GM10847 (cell line): ENCODE results near the gene SYT10.

Experiments
- POLR2A ChIP-seq: IDR thresholded peaks from 2 replicates; pipeline ENCODE4 v1.6.1; 2011; ENCODE audit not compliant: insufficient read length; ENCODE audit errors: extremely low read depth

SYT10 gene, protein sequence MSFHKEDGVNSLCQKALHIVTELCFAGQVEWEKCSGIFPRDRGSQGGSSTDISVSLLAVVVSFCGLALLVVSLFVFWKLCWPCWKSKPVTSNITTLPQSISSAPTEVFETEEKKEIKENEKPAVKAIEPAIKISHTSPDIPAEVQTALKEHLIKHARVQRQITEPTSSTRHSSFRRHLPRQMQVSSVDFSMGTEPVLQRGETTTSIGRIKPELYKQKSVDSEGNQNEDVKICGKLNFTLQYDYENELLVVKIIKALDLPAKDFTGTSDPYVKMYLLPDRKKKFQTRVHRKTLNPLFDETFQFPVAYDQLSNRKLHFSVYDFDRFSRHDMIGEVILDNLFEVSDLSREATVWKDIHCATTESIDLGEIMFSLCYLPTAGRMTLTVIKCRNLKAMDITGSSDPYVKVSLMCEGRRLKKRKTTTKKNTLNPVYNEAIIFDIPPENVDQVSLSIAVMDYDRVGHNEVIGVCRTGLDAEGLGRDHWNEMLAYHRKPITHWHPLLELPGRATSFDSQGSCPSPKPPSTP

DNA sequence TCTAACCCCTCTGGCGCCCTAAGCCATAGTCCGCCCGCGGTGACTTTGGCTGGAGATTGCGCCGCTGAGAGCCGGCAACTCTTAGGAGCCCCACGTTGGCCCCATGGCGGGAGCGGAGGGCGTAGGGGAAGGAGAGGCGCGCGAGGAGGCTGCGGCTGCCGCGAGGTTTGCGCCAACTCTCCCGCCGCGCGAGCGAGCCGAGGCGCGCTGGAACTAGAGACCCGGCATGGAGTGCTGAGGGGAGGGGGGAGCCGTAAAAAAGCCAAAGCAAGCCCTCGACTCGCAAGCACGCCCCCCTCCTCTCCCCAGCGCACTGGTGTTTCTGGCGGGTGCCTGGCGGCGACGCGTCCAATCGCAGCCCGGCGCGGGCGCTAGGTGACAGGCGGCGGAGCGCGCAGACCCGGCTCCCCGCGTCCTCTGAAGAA lies at the start of gene SYT10:
Gene SYT10 (minus strand): TSS at position 233 of the 425 bp plus-strand sequence. CDS start 297 bp downstream, outside the sequence.
- TF ChIP-seq POLR2A = no peak

DNA sequence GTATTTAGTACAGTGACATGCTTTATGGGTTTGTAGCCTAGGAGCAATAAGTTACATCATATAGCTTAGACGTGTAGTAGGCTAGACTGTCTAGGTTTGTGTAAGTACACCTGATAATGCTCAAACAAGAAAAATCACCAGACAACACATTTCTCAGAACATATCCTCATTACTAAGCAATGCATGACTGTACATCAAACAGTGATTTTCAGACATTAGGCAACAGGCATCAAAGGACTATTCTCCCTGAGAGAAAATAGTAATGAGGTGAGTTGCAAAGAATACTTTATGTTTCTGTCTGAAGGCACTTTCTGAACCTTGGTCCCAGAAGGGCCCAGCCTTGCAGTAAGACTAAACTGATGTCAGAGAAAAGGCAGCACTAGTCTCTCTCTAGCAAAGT lies 48.4 kb upstream of the SYT10 start:
- no peak for TF ChIP-seq POLR2A

DNA sequence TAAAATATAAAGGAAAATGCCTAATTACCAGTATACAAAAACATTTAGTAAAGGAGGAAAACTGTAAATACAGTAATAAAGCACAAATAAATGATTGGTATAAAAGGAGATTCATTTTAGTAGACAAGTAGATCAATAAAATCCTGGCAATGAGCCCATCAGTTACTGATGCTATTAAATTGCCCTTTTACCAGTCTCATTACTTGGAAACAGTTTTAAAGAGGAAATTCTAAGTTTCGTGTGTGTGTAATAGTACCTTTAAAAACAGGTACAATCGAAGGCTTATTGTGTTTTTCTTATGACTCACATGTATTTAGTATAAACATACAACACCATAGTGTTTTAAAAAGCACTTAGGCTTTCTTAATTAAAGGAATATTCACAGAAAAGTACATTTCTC lies 46.4 kb upstream of the SYT10 start:
- TF ChIP-seq POLR2A = no peak

DNA sequence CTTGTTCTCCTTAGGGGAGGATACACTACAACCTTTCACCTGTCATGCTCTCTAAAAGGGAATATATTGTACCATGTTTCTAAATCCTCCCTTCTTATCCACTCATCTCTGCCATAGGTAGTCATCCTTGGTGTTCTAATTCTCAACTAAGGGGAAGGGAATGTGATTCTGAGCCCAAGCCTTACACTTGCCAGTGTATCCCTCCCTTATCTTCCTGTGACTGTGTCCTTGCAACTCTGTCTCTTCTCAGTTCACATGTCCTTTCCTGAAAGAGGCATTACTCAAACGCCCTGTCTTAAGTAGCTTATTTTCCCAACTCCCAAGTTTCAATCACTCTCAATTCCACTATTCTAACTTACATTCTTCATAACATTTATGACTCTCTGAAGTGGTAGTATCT lies 44.5 kb upstream of the SYT10 start:
- TF ChIP-seq POLR2A = no peak

DNA sequence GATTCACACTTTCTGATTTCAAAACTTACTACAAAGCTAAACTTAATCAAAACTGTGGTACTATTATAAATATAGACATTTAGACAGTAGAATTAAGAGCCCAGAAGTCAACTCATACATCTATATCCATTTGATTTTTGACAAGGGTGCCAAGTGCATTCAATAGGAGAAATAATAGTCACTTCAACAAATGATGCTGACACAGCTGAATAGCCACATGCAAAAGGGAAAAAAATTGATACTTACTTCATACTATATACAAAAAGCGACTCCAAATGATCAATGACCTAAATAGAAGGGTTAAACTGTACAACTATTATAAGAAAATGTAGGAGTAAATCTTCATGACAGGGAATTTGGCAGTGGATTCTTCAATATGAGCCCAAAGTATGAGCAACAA lies 40.7 kb upstream of the SYT10 start:
- no peak for TF ChIP-seq POLR2A

DNA sequence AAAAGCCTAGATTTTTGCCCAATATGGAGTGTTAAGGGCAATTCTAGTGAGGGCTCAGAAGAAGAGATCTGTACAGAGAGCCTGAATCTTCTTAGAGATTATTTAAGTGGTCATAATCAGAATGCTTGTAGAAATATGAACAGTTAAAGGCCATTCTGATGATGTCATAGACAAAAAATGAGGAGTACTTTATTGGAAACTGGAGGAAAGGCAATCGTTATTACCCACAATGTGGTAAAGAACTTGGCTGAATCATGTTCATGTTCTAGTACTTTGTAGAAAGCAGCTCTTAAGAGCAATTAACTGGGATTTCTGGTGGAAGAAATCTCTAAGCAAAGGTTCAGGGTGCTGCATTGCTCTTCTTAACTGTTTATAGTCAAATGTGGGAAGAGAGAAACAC lies 36.4 kb upstream of the SYT10 start:
- TF ChIP-seq POLR2A = no peak

DNA sequence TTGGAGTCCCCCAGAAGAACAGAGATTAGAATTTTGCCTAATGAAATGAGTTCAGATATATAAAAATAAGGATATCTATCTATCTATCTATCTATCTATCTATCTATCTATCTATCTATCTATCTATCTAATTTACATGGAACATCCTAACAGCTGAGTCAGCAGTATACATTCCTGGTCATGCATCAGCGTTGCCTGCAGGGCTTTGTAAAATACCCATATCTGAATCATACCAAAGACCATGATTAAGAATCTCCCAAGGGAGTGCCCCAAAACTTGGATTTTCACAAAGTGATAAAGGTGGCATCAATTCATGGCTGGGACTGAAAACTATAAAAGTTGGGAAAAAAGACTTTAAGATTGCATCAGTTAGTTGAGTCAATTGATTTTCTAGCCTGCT lies 32.7 kb upstream of the SYT10 start:
- no peak for TF ChIP-seq POLR2A

DNA sequence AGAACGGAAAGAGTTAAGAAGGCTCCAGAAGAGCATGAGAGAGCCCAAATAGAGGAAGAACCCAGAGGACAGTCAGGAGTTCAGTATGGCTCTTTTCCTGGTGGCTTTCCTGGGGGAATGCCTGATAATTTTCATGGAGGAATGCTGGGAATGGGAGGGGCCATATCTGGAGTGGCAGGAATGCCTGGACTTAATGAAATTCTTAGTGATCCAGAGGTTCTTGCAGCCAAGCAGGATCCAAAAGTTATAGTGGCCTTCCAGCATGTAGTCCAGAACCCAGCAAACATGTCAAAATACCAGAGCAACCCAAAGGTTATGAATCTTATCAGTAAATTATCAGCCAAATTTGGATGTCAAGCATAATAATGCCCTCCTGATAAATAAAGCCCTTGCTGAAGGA lies 15.5 kb upstream of the SYT10 start:
- no peak for TF ChIP-seq POLR2A

DNA sequence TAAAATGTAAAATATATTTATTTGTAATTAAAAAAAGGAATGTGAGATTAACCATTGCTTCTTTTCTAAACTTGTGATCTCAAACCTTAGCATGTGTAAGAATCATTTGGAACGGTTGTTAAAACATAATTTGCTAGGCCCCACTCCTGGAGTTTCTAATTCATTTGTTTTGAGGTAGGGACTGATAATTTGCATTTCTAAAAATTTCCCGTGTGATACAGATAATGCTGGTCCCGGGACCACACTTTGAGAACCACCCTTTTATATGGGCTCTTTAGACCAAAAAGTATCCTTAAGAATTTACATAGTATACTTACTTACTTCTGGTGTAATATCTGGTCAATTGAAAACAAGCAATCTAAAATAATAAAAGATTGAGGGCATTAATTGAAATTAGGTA lies 10.9 kb upstream of the SYT10 start:
- TF ChIP-seq POLR2A = no peak

DNA sequence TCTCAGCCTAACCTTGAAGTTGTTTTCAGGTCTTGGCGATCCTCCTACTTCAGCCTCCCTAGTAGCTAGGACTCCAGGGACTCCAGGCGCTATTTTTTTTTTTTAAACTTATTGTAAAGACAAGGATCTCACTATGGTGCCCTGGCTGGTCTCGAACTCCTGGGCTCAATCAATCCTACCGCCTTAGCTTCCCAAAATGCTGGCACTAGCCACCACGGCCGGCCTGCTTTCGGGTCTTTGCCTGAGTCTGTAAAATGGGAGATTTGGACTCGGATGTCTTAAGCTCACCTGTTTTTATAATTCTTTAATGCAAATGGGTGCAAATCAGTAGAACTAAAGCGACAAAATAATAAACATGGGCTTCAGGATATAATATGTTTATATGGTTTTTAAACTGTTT lies 858 bp upstream of the SYT10 start:
- TF ChIP-seq POLR2A = no peak

DNA sequence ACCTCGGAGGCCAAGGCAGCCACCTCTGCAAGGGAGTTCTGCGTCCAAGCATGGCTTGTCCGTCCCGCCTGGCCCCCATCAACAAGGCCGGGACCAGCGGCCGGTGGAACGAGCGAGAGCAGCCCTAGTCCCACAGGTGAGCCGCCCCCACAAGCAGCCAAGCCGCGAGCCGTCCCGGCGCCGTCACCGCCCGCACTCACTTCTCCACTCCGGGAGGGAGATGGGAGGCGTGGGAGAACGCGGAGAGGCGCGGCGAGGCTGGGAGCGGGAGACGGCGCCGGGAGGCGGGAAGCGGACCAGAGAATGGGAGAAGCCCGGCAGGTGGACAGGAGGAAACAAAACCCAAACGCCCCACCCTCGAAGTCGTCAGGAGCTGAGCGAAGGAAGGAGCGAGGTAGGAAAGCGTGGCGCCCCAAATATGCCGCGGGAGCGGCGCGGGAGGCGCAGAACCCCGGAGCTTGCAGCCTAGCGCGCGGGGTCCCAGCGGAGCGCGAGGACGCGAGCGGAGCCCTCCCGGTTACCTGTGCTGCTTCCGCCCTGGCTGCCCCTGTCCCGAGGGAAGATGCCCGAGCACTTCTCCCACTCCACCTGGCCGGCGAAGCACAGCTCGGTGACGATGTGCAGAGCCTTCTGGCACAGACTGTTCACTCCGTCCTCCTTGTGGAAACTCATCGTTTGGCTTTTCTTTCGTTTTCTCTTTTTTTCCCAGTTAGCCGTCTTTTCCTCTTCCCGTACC lies 600 bp downstream of the SYT10 start:
- no peak for TF ChIP-seq POLR2A

DNA sequence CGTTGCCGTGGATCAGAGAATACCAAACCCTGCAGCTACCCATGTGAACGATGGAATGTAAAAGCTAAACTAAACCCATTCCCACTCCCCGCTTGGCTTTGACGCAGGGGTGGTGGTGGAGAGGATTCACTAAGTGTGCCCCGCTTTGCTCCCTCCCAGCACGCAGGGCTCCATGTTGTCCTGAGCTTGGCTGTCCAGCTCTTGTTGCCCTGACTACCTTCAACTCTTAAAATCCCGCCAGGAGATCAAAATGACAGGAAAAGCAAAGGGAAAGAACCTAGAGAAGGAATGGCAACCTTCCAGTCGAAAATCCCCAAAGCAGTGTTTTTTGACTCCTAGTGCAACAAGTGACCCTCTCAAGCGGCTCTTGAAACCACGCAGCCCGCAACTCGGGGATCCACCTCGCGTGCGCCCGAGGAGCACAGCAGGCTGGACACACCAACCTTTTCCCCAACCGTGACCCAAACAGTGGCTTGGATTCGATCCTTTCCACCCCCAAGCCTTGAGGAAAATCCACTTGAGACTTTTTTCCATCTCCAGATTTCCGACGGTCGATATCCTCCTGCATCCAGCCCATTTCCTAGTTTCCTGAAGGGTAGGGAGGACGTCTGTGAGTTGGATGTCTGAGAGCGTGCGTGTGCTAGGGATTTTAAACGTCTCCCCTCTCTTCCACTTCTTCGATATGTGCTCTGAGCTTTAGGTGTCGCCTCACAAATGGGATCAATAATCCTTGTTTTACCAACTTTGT lies 1.4 kb downstream of the SYT10 start:
- no peak for TF ChIP-seq POLR2A

DNA sequence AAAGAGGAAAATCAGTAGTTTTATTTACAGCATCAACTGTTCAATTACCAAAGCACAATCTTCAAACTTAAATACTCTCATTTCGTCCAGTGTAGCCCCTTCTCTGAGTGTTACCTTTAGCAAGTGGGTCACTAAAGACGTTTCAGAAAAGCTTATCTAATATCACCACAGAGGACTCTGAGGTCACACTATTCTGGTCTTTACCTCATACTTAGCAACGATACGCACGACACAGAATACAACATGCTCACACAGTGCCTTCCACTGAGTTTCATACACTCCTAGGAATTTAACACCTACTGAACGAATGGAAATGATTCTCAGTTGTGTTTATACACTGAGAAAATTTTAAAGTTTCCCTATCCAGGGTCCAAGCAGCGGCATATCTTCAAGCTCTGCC lies 2.0 kb downstream of the SYT10 start:
- no peak for TF ChIP-seq POLR2A

DNA sequence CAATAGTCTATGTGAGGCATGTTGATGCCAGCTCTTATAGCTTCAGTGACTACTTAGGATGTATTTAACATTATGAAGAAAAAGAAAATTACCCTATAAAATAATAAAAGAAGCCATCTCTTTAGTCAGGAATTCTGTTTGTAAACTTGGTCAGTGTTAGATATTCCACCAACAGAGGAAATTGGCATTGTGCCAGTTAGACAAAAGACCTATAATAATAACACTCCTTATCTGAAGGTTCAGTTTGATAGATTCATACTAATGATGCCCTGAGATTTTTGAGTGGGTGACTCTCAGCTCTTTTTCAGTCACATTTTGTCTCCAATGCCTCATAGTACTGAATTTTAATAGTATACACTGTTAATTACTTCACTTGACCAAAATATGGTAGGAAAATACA lies 6.6 kb downstream of the SYT10 start:
- no peak for TF ChIP-seq POLR2A

DNA sequence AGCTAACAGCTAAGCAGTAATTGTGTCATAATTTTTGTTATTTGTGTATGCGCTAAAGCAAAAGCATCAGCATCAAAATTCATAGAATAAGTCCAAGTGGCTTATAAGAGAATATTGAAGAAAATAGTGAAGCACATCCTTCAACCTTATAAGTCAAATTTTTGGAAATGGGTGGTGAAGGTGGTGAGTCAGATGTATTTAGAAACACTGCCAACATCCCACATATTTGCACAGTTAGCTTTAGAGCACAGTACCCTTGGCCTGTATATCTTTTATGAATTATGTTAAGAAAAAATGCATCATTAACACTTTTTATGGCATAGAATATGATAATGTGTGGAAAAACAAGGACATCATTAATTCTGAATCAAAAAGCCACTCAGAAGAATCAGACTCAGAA lies 8.0 kb downstream of the SYT10 start:
- TF ChIP-seq POLR2A = no peak

DNA sequence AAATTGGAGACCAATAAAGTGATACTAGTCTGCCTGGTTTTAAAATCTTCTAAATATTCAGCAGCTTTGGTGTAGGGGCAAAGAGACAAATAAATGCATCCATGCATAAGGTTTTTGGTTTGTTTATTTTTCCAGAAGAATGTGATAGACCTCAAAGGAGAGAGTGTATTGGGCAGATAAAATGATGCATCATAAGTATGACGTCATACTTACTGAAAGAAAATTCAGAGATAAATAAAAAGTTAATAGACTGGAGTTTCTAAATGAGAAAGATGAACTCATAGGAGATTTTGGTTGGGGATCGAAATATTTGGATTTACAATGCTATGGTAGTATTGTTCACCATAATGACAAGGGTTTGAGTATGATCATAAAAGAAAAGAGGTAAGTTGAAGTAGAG lies 10.2 kb downstream of the SYT10 start:
- TF ChIP-seq POLR2A = no peak
